DMS153 treated with DMSO at 0.1 percent for 48 hours (cell line): ENCODE measurements around the gene OSBPL5.
A peak's percentile ranks its signal among the peaks of the same experiment; 100 is the strongest.

ENCODE experiments used
- DNase-seq: peaks from one replicate; lab custom pipeline; 2025; ENCODE audit not compliant: unreplicated experiment; lab: John Stamatoyannopoulos, UW

OSBPL5 gene

DNA sequence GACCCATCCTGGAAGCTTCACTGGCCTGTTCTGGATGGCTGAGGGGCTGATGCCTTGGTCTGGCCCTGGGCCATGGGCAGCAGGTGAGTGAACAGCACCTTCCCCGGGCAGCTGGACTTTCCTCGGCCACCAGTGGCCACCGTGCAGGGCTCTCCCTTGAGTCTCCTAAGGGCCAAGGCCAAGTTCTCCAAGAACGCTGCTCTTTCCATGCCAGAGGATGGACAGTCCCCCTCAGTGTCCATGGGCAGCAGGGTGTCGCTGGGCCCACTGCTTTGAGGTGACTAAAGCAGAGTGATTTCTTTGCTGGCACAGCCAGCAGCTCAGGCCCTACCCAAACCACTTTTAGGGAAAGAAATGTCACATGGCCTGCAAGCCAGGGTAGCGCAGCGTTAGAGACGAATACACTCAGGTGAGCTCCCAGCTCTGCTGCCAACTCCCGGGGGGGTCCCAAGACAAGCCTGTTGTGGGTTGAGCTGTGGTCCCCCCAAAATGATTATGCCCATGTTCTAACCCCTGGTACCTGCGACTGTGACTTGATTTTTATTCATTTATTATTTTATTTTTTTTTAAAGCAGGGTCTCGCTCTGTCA, 104.6 kb downstream of the OSBPL5 start:
- DNase-seq = no peak

DNA sequence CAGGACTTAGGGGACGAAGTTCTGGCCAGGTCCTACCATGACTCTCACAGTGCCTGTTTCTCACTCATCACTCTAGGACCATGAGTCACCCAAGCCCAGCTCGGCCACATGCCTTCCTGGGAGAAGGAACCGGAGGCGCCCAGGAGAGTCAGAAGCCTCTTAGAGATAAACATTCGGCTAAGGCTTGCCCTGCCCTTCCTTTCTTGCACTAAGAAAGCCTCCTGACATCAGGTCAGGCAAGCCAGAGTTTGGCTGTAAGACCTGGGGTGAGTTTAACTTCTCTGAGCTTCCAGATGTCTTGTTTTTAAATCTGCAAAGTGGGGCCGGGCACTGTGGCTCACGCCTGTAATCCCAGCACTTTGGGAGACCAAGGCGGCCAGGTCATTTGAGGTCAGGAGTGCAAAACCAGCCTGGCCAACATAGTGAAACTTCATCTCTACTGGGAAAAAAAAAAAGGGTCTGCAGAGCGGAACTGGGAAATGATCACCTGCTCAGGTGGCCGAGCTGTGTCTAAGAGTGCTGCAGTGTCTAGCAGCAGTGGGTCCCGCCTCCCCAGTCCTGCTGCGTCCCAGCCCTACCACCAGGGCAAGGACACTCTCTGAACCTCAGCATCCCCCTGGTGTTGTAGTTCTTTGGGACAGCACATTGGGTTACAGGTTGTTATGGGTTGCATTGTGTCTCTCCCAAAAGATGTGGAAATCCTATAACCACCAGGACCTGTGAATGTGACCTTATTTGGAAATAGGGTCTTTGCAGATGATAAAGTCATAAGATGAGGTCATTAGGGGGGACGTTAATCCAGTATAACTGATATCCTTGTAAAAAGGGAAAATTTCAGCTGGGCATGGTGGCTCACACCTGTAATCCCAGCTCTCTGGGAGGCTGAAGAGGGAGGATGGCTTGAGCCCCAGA, 106.1 kb downstream of the OSBPL5 start:
- DNase-seq = no peak

DNA sequence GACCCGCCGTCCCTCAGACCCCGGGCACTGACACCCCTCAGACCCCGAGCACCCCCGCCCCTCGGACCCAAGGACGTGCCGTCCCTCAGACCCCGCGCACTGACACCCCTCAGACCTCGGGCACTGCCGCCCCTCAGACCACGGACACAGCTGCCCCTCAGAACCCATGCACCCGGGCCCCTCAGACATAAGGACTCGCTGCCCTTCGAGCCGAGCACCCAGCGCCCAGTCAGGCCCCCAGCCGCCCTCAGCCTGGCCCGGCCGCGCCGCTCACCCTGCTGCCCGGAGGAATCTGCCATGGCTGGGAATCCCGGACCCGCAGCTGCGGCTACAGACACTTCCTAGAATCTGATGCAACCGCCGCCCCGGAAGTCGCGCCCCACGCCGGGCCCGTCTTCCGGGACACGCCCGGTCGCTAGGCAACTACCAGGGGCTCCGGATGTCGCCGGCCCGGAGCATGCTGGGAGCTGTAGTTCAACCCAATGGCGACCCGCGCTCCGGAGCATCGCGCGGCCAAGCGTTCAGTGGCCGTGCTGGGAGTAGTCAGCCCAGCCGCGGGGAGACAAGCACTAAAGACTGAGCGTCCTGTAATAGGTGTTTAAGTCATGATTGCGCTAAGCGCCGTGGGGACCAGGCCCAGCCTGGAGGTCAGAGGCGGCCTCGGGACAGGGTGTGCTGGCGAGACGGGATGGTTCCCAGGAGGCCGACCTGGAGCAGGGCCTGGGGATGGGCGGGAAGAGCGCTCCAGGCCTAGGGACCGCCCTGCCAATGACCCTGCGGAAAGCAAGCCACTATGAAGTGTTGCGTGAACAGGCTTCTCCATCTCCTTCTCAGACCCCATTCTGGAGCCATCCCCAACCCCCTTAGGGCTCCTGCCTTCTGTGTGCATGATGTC, 107.8 kb downstream of the OSBPL5 start, which contains the start of gene CARS1:
Gene CARS1, minus strand, starts transcription at position 355 of the 895 bp plus-strand sequence. Its CDS starts 56 bp downstream, at position 299.
- DNase-seq = peak; percentile 74

DNA sequence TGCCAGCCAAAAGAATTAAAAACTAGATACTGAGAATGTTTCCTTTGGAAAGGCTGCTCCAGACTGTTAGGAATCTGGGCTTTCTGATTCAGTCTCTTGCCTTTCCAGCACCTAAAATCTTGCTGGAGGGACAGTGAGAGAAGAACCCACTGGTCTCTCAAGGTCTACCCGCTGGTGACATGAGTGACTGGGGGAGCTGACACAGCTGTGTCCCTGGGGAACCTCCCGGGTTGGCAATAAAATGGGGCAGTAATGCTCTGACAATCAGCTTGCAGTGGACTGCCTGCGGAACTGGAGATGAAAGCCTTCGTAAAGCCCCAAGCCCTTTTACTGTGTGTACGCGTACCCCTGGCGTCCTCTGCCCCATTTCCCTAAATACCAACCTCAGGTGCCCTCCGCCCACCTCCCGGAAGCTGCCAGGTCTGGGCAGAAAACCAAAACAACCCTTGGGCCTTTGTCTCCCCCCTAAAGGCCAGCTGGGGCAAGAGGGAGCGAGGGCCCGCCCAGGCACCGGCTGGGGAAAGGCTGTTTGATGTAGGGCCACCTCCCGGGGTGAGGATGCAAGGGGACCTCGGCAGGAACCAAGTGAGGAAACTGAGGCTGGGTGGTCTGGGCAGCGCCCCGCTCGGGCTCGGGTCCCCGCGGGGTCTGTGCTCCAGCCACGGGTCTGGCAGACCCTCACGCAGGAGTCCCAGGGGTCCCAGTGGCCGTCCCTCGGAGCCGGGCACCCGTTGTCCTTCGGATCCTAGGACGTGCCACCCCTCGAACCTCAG, 108.6 kb downstream of the OSBPL5 start:
- no peak for DNase-seq

DNA sequence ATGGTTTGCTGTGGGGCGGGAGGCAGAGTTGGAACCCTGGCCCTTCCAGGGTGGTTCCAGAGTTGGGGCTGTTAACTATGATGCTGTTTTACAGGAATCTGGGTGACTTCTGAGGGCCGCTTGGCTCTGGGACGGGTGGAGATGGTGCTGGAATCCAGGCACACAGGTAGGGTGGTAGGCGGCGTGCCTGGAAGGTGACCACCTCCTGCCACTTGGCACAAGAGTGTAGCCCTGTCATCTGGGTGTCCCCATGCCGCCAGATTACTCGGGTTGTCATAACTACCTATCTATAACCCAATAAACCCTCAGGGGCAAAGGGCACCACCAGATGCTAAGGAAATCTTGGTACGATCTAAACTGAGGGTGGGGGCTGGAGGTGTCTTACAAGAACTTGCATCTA, 109.2 kb downstream of the OSBPL5 start:
- DNase-seq = no peak

DNA sequence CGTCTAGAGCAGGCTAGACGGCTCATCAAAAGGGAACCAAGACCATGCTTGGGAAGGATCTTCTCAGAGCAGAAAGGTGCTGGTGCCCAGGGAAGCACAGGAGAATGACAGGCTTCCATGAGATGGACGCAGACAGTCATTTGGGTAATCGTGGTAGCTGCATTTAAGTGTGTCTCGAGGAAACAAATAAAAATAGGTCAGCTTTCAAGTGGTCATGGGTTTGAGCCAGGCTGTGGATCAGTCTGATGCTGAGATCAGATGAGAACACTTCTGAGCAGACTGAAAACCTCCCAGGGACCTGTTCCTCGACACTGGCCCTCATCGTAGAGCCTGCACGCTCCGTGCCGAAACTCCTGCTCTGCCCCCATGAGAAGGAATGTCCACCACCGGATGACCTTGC, 112.5 kb downstream of the OSBPL5 start:
- no peak for DNase-seq

DNA sequence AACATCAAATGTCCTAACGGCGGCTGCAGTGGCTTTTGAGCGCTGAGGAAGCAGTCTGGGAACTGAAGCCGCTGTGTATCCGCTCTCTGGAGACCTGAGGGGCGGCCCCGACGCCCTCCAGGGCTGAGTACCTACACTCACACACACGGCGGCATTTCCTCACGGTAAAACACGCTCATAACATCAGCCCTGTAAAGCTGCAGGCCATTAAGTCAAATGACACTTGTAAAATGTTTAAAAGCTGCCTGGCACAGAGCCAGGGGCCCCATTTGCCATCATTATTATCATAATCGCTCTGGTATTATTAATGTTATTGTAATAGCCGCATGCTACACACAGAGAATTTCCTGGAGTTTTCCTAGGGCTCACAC, 113.0 kb downstream of the OSBPL5 start:
- peak; percentile 20 for DNase-seq

DNA sequence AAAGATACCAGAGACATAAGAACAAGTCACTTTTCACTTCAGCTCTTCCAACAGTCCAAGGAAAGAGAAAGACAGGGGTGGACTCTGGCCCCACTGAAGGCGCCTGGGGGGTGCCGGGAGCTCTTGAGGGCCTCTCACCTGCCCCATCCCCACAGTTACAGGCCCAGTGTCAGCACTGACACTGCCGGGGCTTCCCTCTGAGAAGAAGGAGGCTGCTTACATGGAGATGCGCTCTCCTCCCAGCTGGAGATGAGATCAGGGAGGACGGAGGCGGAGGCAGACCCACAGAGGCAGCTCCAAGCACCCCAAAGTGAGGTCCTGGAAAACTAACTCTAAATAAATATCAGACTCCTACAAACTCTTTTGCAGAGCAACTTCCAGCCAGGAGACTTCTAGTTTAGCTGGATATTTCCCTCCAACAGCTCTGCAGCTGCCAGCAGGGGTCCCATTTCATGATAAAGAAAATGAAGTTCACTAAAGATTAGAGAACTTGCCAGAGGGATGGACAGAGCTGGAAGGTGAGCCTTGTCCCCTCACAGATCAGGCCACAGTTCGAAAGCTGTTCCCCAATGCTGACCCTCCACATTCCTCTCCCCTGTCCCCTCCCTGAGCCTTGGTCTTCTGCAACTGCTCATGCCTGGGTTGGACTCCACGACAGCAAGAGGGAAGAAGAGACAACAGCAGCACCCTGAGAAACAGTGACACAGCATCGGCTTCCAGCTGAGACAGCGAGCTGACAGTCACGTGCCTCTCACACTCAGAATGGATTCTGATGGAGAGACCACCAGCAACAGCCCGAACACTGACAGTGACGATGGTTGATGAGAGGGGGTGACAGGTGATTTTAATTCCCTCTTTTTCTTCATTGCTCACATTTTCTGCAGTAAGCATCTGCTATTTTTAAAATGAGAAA, 113.7 kb downstream of the OSBPL5 start:
- DNase-seq = no peak

DNA sequence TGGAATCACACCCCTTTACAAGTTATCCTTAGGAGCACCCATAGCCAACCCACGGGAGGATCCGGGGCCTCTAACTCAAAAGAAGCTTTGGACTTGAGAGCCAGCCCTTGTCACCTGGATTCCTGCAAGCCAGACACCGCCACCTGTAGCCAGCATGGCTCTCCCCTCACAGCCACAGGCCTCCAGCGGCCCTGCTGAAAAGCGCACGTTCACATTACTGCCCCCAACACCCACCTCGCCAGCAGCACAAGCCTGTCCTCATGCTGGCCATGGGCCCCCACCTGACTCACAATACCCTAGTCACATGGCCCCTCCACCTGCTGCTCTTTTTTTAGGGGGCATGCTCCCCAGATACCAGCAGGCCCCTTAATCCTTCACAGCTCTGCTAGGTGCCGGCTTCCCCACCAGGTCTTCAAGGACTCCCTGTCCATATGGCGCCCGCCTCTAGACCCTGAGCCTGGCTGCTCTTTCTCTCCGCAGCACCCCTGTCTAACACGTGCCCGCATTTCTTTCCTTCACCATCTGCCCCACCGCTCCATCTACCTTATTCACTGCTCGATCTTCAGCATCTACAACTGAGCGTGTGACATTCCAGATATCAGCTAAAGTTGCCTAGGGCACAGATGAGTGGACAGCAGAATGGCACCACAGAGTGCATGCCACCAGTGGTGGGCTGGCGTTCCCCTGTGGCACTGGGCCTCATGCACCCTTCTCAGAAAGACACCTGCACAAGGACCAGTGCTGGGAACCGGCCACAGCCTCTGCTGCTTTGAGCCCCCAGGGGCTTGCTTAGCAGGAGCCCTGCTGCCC, 114.5 kb downstream of the OSBPL5 start:
- no peak for DNase-seq

DNA sequence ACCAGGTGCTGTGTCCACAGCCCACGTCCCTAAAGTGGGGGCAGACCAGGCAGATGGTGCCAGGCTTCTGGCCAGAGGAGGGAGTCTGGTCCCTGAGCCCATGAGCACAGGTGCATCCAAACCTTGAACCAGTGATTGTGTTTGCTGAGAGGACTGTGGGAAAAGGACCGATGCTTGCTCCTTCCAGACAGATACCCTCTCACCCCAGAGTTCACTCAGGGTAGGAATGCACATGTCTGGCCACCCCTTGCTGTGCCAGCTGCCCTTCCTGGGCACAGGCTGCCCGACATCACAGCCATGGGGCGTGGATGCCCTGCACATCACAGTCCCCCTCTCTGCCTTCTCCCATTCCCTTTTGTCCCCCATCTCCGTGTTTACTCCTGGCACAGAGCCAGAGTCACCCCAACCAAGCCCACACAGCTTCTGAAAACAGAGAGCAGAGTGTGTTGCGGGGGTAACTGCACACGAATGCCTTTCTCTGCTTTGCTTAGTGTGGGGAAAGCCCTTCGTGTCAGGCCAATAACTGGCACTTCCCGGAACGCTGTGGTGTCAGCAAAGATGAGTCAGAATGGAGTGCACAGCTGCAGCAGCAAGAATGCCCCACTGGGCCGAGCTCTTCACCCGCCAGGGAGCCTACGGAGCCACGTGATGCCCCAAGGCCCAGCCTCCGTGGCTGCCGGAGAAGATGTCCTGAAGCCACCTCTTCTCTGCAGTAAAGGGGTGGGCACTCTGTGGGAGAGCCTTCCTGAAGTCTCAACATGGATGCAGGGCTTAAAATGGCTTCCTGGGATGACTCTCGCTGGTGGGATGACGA, 115.5 kb downstream of the OSBPL5 start:
- DNase-seq = peak; percentile 5

DNA sequence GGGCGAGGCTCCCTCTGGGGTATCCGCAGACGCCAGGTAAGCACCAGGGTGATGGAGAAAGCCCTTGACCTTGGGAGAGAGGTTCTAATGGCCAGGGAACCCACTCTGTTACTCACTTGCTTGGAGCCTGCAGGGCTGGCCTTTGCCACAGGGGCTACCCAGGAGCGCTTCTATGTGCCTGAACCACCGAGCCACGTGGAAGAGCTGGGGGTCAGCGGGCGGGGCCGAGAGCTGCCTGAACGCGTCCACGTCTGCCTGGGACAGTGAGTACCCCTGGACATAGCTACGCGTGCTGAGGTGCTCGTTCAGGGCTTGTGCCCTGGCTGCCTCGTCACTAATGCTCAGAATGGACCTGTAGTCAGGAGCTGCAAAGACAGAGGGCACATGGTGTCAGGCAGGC, 117.5 kb downstream of the OSBPL5 start:
- DNase-seq = no peak

DNA sequence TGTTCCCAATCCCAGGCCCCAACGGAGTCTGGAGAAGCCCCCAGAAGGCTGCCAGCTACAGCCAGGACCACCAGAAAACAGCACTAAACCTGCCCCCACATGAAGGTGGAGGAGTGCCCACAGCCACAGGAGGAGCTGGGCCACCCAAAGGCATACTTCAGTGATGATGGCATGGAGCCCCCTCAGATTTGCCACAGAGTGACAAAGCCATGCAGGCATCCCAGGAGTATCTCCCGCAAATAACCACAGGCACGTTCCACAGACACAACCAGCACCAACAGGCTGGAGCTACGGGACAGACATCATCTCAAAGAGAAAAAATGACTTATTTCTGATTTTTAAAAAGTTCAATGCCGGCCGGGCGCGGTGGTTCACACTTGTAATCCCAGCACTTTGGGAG, 118.5 kb downstream of the OSBPL5 start:
- no peak for DNase-seq

DNA sequence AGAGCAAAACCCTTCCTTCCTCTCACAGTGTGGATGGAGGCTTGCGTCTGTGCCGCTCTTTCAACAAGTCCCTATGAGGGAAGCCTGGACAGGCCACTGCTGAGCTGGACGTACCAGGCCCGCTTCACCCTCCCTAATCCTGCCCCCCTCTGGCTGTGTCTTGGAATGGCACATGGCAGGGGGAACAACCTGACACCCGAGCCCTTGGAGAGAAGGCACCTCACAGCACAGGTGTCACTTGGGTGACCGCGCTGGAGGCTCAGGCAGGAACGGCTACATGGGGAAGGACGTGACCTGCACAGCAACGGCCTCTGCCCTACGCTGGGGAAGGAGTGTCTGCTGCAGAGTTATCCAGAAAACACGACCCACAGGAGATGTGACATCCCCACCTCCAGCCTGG, 118.9 kb downstream of the OSBPL5 start:
- DNase-seq = no peak

DNA sequence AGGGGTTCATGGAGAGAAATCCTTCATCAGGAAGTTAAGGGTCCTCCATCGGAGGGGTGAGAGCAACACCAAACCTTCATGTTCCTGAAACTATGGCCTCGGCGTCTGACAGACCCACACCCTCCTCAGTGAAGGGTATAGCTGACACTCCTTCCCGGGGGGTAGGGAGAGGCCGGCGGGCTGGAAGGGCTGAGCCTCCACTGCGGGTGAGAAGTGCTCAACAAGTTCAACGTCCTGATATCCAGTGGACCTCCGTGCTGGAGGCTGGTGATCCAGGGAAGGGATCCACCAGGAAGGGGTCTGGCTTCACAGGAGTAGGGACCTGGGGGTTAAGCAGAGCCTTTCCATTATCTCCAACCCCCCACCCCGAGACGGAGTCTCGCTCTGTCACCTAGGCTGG, 120.2 kb downstream of the OSBPL5 start:
- no peak for DNase-seq

DNA sequence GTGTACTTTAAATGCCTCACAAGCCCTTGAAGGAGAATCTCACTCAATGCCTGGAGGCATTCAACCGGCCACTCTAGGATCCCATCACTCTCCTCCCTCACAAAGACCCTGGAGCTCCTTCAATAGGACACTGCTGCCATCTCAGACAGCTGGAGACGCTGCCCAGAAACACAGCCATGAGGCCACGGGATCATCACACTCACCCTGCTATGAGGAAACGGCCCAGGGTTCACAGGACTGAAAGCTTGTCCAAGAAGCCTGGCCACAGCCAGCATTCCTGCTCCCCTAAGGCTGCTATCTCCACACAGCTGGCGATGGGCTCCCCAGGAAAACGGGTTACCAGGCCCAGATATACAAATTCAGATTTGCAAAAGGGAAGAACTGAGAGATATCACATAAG, 121.1 kb downstream of the OSBPL5 start:
- no peak for DNase-seq

DNA sequence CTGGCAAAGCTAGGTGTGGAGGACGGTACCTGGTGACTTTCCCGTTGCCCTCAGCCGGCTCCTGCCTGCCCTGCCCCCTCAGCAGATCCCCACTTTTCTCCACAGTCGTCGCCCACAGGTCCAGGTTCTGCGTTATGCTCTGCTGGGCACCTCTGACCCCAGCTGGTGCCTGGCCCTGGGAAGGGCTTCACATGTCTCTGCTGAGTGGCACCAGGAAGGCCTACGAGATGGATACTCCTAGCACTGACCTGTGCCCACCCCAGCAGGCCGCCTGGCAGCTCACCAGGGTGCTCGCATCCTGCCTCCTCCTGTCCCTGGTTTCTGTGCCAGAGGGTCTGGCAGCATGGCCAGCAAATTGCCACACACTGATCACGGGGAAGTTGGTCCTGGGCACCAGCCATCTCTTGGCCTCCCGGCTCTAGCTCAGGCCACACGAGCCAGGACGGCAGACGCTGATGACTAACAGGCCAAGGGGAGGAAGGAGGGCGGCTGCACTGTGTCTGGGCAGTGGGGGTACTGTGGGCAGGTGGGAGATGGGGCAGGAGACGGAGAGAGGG, 121.7 kb downstream of the OSBPL5 start:
- no peak for DNase-seq

DNA sequence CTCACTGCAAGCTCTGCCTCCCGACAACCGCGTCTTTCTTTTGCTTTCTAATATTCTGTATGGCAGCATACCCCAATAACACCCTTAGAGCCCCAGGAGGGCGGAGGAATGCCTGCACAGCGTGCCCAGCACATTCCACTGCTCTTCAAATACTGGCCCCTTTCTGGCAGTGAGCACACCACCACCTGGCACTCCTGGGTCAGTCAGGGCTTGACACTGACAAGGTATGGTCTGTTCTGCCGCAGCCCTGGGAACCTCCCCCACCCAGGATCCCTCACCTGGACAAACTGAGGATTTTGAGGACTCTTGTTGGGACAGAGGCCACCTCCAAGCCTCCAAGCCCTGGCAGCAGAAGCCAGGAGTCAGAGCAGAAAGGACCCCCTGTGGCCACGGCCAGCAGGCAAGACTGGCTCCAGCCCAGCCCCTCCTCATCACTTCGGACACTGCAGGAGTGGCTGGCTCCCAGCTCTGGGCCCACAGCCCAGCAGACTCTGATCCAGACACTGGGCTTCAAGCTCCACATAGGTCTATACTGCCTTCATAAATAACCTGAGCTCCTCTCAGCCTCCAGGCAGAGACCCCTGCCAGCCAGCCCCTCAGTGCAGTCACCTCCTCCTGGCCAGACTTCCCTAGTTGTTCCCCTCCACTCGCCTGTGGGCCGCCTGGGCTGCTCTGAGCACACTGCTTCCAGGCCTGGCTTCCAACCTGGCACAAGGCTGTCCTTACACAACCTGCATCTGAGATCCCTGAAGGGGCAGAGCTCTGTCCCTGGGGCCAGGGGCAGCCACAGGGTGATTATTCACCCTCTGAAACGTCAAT, 122.4 kb downstream of the OSBPL5 start:
- DNase-seq = no peak
